Right lobe of liver (tissue), 6 donors: ENCODE data around the gene SFI1. TPM values are rescaled to one million over a fixed set of nuclear protein-coding genes. Genes with fewer than 3 reads are reported as not detected.
"Not testable (repeated sequence)": the region's sequence is repeated elsewhere in the genome, so short reads cannot be mapped to it uniquely, and the experiment has no call there.

Source experiments
- ATAC-seq, 4 donors: fragments of 200-7000 bp; cut with Tn5 transposase; one replicate each; pipeline ENCODE4 v1.9.1; 2020; ENCODE audit warnings: mild to moderate bottlenecking in 4 of 4, moderate library complexity in 4 of 4
- DNase-seq, 3 donors: peaks; one replicate each; pipeline ENCODE4 v3.0.0-alpha.2; 2020
- H3K27ac ChIP-seq, 3 donors: fragments of 200-600 bp; one replicate each; pipeline ENCODE4 v1.8.0; 2022
- H3K27me3 ChIP-seq, 2 donors: fragments of 200-600 bp; one replicate each; pipeline ENCODE4 v1.8.0; 2022
- H3K36me3 ChIP-seq, 4 donors: fragments of 200-600 bp; sonication (generic) in 1 of 4; one replicate each; pipeline versions ENCODE4 v1.5.1 to v1.8.0; 2017 to 2022; ENCODE audit warnings: control low read depth in 1 of 4
- H3K4me1 ChIP-seq, 4 donors: fragments of 200-600 bp; sonication (generic) in 1 of 4; one replicate each; pipeline versions ENCODE4 v1.5.1 to v1.8.0; 2017 to 2022; ENCODE audit warnings: control low read depth in 1 of 4
- H3K4me3 ChIP-seq, 3 donors: fragments of 200-600 bp; one replicate each; pipeline ENCODE4 v1.8.0; 2022
- H3K9me3 ChIP-seq, 4 donors: fragments of 200-600 bp; sonication (generic) in 1 of 4; one replicate each; pipeline versions ENCODE4 v1.5.1 to v1.8.0; 2017 to 2022; ENCODE audit warnings: control low read depth in 1 of 4
- CTCF ChIP-seq, 4 donors: fragments of 200-600 bp in 3 of 4; fragments of 450-650 bp in 1 of 4; IDR thresholded peaks; one replicate each; pipeline versions ENCODE4 v1.5.1 to v1.8.0; 2016 to 2022; ENCODE audit warnings: antibody characterized with exemption in 4 of 4, mild to moderate bottlenecking in 2 of 4
- POLR2A ChIP-seq: fragments of 450-650 bp; IDR thresholded peaks from one replicate; pipeline ENCODE4 v1.6.1; 2017; ENCODE audit warnings: antibody characterized with exemption, mild to moderate bottlenecking
- WGBS: methylation state at CpG from one replicate; pipeline ENCODE4 v1.1.6; 2018; ENCODE audit warnings: low coverage, low lambda C conversion rate; ENCODE audit not compliant: insufficient coverage; ENCODE audit errors: missing lambda C conversion rate; 5-methylcytosine and 5-hydroxymethylcytosine counted together
- intact Hi-C, 2 donors: fragments of 100-400 bp; cut with DNase I; formaldehyde crosslinking; loops; one replicate each; pipeline versions ENCODE4 v1.11.2 to v1.14.1; 2022
- total RNA-seq, 6 experiments: library from RNA; depleted of rRNA in 2 of 6; stranded (reverse); fragments of >200 nt in 2 of 6; fragmentation: NEBNext Ultra II Directional in 3 of 6; extraction: Animal tissue kit (Norgen Biotek cat#: 25700) in 3 of 6; gene quantifications; one replicate each; pipeline versions ENCODE4 v1.1.0 to v1.2.4, GENCODE V29; 2016 to 2023
- donor health status: DM: no; HTN: yes; CAD: no.
- donor health status: DM: no; HTN: no; CAD: no.
- donor health status: DM: no; HTN: no; CAD: no.
- donor health status: DM: no; HTN: yes; CAD: no.
- donor health status: DM: no; HTN: yes; CAD: no.

SFI1 gene
- total RNA-seq, 6 experiments from 2014 or later, result 7.0 to 14.0 (median 8.7) TPM

DNA sequence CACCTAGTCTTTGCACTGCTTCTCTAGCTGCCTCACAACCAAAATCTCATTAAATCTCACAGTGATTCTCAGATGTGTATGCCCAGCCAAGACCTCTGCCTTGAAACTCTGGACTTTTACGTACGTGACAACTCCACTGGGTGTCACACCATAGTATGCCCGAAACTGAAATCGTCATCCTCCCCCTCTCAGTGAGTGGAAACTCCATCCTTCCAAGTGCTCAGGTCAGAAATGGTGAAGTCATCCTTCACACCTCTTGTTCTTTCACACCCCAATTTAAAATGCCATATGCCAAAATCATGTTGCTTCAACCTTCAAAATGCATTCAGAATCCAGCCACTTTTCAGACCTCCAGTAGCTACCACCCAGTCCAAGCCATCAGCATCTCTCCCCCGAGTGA, 42.5 kb downstream of the SFI1 start:
- no peak for DNase-seq
- Histone ChIP-seq H3K4me1 (no peaks in the 10 kb centered on the region), H3K9me3 (no peaks in the 10 kb centered on the region), H3K4me3 (no peak overlapping the region), H3K27me3 (no peaks in the 10 kb centered on the region), H3K36me3 (no peaks in the 10 kb centered on the region), H3K27ac (no peak overlapping the region)
- no peak for TF ChIP-seq CTCF (IDR thresholded peaks at IDR 0.05)
- TF ChIP-seq POLR2A, result no peak
- ATAC-seq, result no peak
- intact Hi-C loops, result no loop called here
- 85% methylated on average over 5 of the region's 5 CpGs for WGBS

- H3K4me3 ChIP-seq, ATAC-seq, DNase-seq, intact Hi-C loops, H3K27me3 ChIP-seq, H3K4me1 ChIP-seq, H3K9me3 ChIP-seq, H3K27ac ChIP-seq, H3K36me3 ChIP-seq: not testable (repeated sequence)
- WGBS, result 80% methylated on average over 3 of the region's 4 CpGs
These were observed 43.8 kb downstream of the SFI1 start for GRCh38 chr22:31540166-31540565.

- Histone ChIP-seq H3K36me3 (no peaks in the 10 kb centered on the region), H3K27me3 (no peaks in the 10 kb centered on the region), H3K4me1 (no peaks in the 10 kb centered on the region), H3K9me3 (no peaks in the 10 kb centered on the region), H3K27ac (no peak overlapping the region), H3K4me3 (no peak overlapping the region)
- no peak for TF ChIP-seq POLR2A
- TF ChIP-seq CTCF (IDR thresholded peaks at IDR 0.05), result no peak
- WGBS, result 100% methylated on average over 2 of the region's 5 CpGs
- ATAC-seq (no peak), DNase-seq (no peak)
- intact Hi-C loops, result no loop called here
These were observed 44.6 kb downstream of the SFI1 start for GRCh38 chr22:31540966-31541365.

DNA sequence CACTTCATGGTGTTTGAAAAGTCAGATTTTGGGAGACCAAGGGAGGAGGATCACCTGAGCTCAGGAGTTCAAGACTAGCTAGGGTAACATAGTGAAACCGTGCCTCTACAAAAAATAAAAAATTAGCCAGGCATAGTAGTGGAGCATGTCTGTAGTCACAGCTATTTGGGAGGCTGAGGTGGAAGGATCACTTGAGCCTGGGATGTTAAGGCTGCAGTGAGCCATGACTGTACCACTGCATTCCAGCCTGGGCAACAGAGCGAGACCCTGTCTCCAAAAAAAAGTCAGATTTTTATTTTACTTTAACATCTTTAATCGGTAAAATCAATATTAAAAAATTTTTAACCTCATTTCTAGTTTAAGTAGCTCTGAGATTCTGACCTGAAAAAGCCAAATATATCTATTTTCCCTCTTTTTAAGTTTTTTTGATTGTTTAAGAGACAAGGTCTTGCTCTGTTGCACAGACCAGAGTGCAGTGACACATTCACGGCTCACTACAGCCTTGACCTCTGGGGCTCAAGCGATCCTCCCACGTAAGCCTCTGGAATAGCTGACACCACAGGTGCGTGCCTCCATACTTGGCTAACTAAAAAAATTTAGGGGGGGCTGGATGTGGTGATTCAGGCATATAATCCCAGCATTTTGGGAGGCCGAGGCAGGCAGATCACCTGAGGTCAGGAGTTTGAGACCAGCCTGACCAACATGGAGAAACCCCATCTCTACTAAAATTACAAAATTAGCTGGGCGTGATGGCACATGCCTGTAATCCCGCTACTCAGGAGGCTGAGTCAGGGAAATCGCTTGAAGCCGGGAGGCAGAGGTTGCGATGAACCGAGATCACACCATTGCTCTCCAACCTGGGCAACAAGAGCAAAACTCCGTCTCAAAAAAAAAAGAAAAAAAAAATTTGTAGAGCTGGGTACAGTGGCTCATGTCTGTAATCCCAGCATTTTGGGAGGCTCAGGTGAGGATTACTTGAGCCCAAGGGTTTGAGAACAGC, 48.4 kb downstream of the SFI1 start:
- no peaks in the 10 kb centered on the region for H3K27me3 ChIP-seq
- H3K27ac ChIP-seq, result no peak overlapping the region
- H3K4me1 ChIP-seq, result no peaks in the 10 kb centered on the region
- DNase-seq (no peak), ATAC-seq (no peak)
- intact Hi-C loops, result no loop called here
- no peak overlapping the region for H3K4me3 ChIP-seq
- peaks cover 0 to 3% (median 0%) of the 10 kb centered on the region in 4 donors for H3K36me3 ChIP-seq
- H3K9me3 ChIP-seq, result no peaks in the 10 kb centered on the region
- TF ChIP-seq POLR2A, result no peak
- TF ChIP-seq CTCF (IDR thresholded peaks at IDR 0.05), result no peak
- WGBS, result 78% methylated on average over 13 of the region's 15 CpGs

- no peaks in the 10 kb centered on the region for H3K27me3 ChIP-seq
- TF ChIP-seq CTCF (IDR thresholded peaks at IDR 0.05) (no peak), POLR2A (no peak)
- H3K36me3 ChIP-seq, result peaks cover 0 to 8% (median 1%) of the 10 kb centered on the region in 4 donors
- H3K4me1 ChIP-seq, result no peaks in the 10 kb centered on the region
- ATAC-seq (no peak), DNase-seq (no peak)
- no peak overlapping the region for H3K27ac ChIP-seq
- WGBS, result 86% methylated on average over 4 of the region's 4 CpGs
- H3K4me3 ChIP-seq, result no peak overlapping the region
- H3K9me3 ChIP-seq, result no peaks in the 10 kb centered on the region
- intact Hi-C loops, result no loop called here
These were observed 54.6 kb downstream of the SFI1 start for GRCh38 chr22:31550871-31551370.
